NCI-H2107 treated with DMSO at 0.1 percent for 48 hours (cell line): ENCODE results near the gene NEURL1.

Experiments used
- DNase-seq: peaks from one replicate; lab custom pipeline; 2025; ENCODE audit not compliant: unreplicated experiment; lab: John Stamatoyannopoulos, UW

The NEURL1 gene, protein sequence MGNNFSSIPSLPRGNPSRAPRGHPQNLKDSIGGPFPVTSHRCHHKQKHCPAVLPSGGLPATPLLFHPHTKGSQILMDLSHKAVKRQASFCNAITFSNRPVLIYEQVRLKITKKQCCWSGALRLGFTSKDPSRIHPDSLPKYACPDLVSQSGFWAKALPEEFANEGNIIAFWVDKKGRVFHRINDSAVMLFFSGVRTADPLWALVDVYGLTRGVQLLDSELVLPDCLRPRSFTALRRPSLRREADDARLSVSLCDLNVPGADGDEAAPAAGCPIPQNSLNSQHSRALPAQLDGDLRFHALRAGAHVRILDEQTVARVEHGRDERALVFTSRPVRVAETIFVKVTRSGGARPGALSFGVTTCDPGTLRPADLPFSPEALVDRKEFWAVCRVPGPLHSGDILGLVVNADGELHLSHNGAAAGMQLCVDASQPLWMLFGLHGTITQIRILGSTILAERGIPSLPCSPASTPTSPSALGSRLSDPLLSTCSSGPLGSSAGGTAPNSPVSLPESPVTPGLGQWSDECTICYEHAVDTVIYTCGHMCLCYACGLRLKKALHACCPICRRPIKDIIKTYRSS

GRCh38 chr10:103493362-103493915, at the start of gene NEURL1:
Gene NEURL1, plus strand, starts transcription at chr10:103493705. Its CDS starts 683 bp downstream, at chr10:103494388.
- DNase-seq, result no peak

DNA sequence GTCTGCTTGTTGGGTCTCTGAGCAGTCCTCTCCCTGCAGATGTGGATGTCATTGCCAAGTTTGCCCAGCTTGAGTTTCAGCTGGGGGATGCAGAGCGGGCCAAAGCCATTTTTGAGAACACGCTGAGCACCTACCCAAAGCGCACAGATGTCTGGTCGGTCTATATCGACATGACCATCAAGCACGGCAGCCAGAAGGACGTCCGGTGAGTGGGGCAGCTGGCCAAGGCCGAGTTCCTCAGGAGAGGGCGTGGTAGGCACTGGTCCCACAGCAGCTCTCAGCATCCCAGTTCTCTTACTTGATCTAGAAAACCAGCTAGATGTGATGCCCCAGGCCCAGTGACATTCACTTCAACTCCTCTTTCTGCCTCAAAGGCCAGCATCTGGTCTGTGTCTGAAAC, 49.0 kb upstream of the NEURL1 start:
- no peak for DNase-seq

GRCh38 chr10:103445366-103445765, 48.1 kb upstream of the NEURL1 start:
- DNase-seq, result no peak

DNA sequence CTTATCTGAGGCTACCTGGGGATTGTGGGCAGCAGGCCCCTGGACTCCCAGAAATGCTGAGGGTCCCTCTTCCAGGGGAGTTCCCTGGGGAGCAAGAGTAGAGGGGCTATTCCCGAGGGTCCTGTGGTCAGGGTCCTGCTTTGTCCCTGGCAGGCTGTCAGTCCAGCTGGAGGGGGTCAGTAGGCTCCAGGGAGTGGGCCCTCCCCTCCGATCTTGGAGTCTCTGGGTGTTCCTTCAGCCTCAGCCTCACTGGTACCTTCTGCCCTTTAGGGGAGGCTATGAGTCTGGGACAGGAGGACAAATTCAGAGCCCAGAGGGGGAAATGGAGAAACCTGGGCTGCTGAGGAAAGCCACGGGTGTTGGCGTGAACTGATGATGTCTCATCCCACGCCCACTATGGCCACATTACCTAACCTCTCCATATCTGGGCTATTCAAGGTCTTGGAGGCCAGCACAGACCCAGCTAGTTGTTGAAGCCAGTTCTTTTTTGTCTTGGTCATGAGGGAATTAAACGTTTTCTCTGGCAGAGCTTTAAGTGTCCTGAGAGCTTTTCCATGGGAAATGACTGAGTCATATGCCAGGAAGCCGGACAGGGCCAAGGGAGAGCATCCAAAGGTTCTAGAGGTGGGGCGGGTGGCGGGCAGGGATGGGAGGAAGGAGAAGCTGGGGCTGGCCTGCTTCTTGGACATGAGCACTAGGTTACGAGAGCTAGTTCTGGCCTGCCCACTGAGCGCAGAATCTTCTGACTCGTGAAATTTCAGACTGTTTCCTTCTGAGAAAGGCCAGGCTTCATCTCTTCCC, 47.5 kb upstream of the NEURL1 start:
- DNase-seq, result no peak

DNA sequence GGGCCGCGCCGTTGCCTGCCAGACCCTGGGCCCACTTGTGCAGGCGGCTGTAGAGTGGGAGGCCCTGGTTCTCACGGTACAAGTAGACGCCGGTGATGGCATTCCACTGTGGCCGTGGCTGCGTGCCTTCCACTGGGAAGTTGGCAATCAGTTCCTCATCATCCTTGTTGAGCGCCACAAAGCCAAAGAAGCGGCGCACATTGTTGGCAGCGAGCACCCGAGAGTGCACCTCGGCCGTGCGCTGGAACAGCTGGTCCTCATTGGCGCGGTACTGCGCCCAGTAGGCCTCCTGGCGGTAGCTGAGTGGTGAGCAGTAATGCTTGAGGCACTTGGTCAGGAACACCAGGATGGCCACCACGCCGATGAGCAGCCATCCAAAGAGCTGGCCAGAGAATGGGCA, 46.3 kb upstream of the NEURL1 start:
- no peak for DNase-seq

DNA sequence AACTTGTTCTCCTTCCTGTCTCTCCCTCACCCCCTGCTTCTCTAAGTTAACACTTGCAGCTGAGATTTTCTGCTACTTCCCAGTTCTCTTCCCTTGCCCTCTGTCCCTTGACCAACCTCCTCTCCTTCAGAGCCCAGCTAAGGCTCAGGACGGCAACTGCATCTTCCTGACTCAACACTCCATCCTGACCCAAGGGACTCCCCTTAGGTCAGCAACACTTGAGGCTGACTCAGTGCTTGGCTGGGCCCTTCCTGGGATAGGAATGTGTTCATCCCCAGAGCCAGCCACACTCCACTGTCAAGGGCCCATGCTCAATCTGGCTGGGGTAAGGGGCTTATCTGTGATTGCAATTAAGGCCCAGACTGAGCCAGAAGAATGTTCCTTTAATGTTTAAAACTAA, 44.8 kb upstream of the NEURL1 start:
- DNase-seq, result no peak

- DNase-seq, result no peak
These were observed 44.0 kb upstream of the NEURL1 start for GRCh38 chr10:103449208-103450144.

GRCh38 chr10:103450201-103450695, 43.3 kb upstream of the NEURL1 start:
- no peak for DNase-seq

- no peak for DNase-seq
These were observed 42.3 kb upstream of the NEURL1 start for GRCh38 chr10:103451091-103451813.

DNA sequence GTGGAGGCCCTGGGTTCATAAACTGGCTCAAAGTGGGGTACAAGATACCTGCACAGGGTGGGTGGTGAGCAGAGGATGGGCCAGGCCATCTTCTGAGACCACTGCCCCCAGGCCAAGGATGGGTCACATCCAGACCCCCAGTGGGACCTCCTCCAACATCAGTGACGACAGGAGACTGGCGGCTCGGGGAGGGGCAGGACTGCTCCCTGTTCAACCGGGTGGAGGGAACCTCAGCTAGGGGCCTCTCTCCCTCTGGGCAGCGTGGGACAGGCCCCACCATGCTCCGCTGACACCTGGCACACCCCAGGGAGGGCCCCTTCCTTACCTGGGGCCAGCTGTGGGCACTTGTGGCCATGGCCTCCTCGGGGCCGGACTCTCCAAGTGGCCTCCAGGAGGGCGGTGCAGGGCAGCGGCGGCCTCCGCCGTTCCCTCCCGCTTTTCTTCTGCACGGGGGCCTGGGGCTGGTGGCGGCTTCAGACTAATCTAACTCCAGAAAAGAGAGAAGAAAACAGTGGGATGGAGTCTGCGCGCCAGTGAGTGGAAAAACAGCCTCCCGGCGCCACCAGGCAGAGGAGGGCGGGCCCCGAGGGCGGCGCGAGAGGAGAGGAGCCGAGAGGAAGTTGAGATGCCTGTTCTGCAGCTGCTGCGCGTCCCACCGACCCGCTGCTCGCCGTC, 41.5 kb upstream of the NEURL1 start, which contains the start of gene CALHM2:
Gene CALHM2, minus strand, starts transcription at position 540 of the 675 bp plus-strand sequence. CDS start 2,429 bp downstream, outside the sequence.
- peak; percentile 34 for DNase-seq

DNA sequence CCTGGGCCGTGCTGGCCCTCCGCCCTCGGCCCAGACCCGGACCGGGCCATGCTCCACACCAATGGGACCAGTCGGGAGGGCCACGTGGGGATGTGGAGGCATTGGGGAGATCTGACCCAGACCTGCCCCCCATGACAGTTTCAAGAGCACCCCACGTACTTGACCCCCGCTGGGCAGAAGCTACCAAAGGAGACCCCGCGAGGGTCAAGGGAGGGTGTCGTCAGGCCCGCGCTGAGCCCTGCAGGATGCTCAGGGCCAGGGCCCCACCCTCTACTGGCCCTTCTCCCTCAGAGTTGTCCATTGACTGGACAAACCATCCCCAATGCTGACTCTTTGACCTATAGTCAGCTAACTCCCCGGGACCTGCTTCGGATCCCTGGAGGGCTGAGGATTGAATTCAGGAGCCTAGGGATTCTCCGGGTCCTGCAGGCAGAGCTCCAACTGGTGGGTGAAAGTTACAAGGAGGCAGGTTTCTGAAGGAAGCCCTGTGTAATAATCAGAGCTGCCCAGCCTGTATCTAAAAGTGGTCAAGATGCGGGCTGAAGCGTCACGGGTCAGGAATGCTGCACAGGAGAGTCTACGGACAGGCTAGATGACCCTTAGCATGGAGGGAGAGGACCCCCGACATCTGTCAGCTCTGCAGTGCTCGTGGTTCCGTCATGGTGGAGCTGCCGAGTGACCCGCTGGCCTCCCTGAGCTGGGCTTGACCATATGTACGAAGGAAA, 40.8 kb upstream of the NEURL1 start:
- no peak for DNase-seq

DNA sequence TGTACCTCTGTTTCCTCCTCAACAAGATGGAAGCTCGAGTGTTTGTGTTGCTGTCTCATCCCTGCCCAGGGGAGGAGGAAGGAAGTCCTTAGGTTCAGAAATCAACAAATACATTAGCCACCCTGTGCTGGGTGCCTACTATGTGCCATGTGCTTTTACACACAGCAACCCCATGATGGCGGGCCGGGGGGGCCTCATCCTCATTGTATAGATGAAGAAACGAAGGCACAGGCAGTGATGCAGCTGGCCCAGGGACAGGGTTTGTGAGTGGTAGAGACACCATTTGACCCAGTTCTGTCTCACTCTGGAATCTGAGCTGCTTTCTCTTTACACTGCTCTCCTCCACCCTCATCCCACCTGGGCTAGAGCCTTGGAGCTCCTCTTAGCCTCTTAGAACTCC, 39.5 kb upstream of the NEURL1 start:
- DNase-seq, result no peak

DNA sequence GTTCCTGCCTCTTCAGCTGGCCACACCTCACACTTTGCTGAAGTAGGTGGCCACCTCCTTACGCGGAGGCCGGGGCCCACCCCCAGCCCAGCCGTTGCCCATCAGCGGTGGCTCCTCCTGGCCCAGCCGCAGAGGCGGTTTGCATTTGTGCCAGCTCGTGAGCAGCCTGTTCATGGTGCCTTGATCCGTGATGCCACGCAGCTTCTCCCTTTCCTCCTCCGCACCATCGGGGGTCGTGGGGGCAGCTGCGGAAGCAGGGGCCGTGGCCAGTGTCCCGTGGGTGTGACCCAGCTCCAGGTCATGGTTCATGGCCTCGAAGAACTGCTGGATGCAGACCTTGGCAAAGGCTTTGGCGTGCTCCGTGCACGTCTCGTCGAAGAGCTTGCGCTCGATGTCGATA, 38.3 kb upstream of the NEURL1 start:
- no peak for DNase-seq

DNA sequence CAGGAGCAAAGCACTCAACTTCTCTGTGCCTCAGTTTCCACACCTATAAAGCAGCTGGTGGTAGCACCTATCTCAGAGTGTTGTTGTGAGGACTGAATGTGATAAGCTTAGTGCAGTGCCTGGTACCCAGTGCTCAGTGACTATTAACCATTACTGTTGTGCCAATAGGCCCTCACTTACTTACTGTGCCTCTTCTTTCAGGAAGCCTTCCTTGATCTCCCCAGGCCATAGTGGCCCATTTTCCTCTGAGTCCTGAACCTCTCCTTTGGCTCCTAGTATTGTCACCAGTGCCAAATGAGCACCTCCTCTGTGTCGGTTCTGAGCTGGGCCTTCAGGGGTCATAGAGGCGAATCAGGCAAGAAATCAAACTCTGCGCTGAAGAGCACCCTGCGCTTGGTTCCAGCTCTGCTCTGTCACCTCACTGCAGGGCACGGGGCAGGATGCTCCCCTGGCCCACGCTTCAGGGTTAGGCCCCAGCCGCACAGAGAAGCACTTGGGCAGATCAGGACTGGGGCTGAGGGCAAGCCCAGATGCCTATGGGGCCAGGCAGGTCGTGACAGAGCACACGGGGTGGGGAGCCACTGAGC, 37.3 kb upstream of the NEURL1 start:
- no peak for DNase-seq

DNA sequence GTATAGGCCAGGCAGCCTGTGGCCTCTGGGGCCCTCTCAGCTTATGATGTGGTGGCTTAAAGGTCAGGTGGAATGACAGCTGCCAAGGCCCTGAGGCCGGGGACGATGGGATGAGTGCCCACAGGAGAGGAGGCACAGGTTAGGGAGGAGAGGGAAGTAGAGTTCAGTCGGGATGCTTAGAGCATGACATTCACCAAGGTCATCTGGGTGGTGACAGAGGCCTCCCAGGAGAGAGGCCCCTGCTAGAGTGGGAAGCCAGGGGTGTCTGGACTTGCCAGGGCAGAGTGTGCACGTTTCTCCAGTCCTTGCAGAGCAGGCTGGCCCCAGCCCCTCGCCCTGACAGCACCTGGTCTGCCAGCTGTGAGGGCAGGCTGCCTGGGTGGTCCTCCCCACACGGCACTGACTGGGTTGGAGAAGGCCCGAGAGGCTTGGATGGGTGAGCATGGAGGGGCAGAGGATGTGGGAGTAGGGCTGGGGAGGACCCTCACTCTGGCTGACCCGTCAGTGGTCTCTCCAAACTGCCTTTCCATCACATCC, 36.3 kb upstream of the NEURL1 start:
- no peak for DNase-seq

- DNase-seq, result no peak
These were observed 35.5 kb upstream of the NEURL1 start for GRCh38 chr10:103457896-103458583.

GRCh38 chr10:103458720-103459119, 34.8 kb upstream of the NEURL1 start, which contains the start of gene CALHM1:
Gene CALHM1, minus strand, starts transcription at chr10:103458900. Its CDS starts 149 bp downstream, at chr10:103458751.
- peak; percentile 63 for DNase-seq
